Measurements from ENCODE around the gene ATP8B4.

DNA sequence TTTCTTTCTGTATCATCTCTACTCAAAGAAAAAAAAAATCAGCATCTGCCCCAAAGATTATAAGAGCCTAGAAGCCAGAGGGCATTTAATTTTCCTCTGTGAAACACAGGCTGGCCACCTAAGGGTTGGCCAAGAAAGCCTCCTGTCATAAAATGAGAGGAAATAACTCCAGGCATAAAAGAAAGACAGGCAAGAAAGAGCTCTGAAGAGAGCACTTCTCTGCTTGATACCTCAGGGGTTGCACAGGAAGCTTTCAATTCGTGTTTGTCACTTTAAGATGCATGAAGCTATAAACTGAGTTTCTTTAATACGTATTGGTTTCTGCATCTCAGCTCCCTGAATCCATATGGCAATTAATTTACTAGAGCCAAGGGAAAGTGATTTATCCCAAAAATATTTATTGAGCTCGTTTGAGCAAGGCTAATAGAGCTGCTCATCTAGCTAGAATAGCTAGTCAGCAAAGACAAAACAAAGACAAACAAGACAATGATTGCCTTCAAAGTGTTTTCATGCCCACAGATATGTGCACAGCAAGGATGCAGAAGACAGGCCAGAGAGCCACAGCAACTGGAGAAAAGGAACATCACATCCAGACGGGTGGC, 35.5 kb downstream of the ATP8B4 start:
- TF ChIP-seq, protein P1, sequence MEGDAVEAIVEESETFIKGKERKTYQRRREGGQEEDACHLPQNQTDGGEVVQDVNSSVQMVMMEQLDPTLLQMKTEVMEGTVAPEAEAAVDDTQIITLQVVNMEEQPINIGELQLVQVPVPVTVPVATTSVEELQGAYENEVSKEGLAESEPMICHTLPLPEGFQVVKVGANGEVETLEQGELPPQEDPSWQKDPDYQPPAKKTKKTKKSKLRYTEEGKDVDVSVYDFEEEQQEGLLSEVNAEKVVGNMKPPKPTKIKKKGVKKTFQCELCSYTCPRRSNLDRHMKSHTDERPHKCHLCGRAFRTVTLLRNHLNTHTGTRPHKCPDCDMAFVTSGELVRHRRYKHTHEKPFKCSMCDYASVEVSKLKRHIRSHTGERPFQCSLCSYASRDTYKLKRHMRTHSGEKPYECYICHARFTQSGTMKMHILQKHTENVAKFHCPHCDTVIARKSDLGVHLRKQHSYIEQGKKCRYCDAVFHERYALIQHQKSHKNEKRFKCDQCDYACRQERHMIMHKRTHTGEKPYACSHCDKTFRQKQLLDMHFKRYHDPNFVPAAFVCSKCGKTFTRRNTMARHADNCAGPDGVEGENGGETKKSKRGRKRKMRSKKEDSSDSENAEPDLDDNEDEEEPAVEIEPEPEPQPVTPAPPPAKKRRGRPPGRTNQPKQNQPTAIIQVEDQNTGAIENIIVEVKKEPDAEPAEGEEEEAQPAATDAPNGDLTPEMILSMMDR (IDR thresholded peaks at IDR 0.05; ENCODE audit: insufficient read depth, low read length, poor library complexity, severe bottlenecking), result no peak
- TF ChIP-seq EZH2phosphoT487 (conservative IDR thresholded peaks at IDR 0.05; ENCODE audit: low read length), result no peak

All from SU-DHL-6 (cell line).